ENCODE data around the gene MKNK1.

Gene MKNK1

GRCh38 chr1:46563341-46563740 lies 40.7 kb downstream of the MKNK1 start:
- TF ChIP-seq CTCF (IDR thresholded peaks at IDR 0.05; ENCODE audit: low read depth, low read length), result no peak
- DNase-seq (ENCODE audit: low read depth in 2 of 2), result no peak
- H3K4me3 ChIP-seq (replicated peaks in 1 of 2; ENCODE audit: low read depth in 2 of 2, low read length in 2 of 2), result no peak overlapping the region

GRCh38 chr1:46562498-46562897 lies 41.6 kb downstream of the MKNK1 start:
- DNase-seq (ENCODE audit: low read depth in 2 of 2), result no peak

GRCh38 chr1:46558966-46559365 lies 45.1 kb downstream of the MKNK1 start:
- no peak for DNase-seq (ENCODE audit: low read depth in 2 of 2)
- TF ChIP-seq CTCF (IDR thresholded peaks at IDR 0.05; ENCODE audit: low read depth, low read length), result no peak
- no peak overlapping the region for H3K4me3 ChIP-seq (replicated peaks in 1 of 2; ENCODE audit: low read depth in 2 of 2, low read length in 2 of 2)

More at GRCh38 chr1:46562498-46562897, 41.6 kb downstream of the MKNK1 start:
- H3K4me3 ChIP-seq (replicated peaks in 1 of 2; ENCODE audit: low read depth in 2 of 2, low read length in 2 of 2), result no peak overlapping the region
- no peak for TF ChIP-seq CTCF (IDR thresholded peaks at IDR 0.05; ENCODE audit: low read depth, low read length)

GRCh38 chr1:46558141-46558963 lies 45.7 kb downstream of the MKNK1 start:
- TF ChIP-seq CTCF (IDR thresholded peaks at IDR 0.05; ENCODE audit: low read depth, low read length), result no peak

GRCh38 chr1:46557403-46557802 lies 46.7 kb downstream of the MKNK1 start:
- no peak for TF ChIP-seq CTCF (IDR thresholded peaks at IDR 0.05; ENCODE audit: low read depth, low read length)
- no peak for DNase-seq (ENCODE audit: low read depth in 2 of 2)
- no peak overlapping the region for H3K4me3 ChIP-seq (replicated peaks in 1 of 2; ENCODE audit: low read depth in 2 of 2, low read length in 2 of 2)

More at GRCh38 chr1:46558141-46558963, 45.7 kb downstream of the MKNK1 start:
- DNase-seq (ENCODE audit: low read depth in 2 of 2), result no peak
- H3K4me3 ChIP-seq (replicated peaks in 1 of 2; ENCODE audit: low read depth in 2 of 2, low read length in 2 of 2), result no peak overlapping the region

GRCh38 chr1:46556822-46557221 lies 47.2 kb downstream of the MKNK1 start:
- TF ChIP-seq CTCF (IDR thresholded peaks at IDR 0.05; ENCODE audit: low read depth, low read length), result peak; percentile 24
- DNase-seq (ENCODE audit: low read depth in 2 of 2), result peak; percentile 54 to 84

More at GRCh38 chr1:46556822-46557221, 47.2 kb downstream of the MKNK1 start:
- no peak overlapping the region for H3K4me3 ChIP-seq (replicated peaks in 1 of 2; ENCODE audit: low read depth in 2 of 2, low read length in 2 of 2)
